Stimulated activated CD8-positive, alpha-beta memory T cell treated with anti-CD3 and anti-CD28 coated beads, Interleukin-15, amount 100 ng/mL, for 1 hour (primary cell): Measurements from ENCODE around the gene INTS12.

Experiments used
- DNase-seq: peaks from one replicate; pipeline ENCODE4 v3.0.0-alpha.2; 2020; ENCODE audit warnings: low read depth

INTS12 gene

DNA sequence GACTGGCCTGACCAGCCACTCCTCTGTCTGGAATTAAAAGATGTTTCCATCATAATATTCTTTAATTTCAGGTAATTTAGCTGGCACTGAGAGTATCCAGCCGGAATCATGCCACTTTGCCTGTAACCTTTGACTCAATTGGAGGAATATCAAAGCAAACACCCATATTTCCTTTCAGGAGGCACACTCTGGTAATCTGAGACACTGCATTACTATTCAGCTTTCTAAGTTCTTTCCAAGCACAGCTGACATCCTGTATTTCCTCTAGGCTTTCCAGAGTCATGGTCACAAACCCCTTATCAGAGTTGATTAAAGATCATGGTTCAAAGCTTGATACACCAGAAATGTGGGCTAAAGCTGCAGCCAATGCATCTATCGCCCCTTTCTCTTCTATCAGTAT lies 29.3 kb downstream of the INTS12 start:
- no peak for DNase-seq

DNA sequence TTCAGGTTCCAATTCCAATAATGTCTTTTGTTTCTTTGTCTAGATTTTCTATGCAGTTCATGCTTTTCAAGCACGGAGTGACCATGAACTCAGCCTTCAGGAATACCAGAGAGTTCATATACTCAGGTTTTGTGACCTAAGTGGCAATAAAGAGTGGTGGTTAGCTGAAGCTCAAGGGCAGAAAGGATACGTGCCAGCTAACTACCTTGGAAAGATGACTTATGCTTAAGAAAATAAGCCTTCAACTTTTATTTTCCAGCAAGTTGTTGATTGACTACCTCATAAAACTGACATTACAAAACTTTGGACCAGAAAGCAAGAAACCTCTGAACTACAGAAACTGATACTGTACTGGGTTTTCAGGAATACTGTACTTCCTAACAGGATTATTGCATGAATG lies 30.8 kb downstream of the INTS12 start:
- DNase-seq, result no peak

DNA sequence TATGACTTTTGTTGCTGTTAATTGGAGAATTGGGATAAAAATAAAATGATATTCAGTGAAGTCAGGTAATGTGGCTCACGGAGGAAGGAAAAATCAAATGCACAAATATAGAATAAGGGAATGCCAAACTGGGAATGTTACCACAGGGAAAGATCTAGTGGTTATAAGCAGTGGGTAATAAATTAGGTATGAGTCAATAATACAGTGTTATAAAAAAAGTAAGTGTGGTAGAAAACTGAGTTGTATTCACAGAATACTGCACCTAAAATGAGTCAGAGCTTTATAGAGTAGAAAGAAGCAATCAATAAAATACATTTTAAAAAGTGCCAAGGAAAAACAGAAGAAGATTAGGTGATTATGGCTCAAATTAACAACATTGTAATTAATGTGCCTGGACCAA lies 34.5 kb downstream of the INTS12 start:
- no peak for DNase-seq

DNA sequence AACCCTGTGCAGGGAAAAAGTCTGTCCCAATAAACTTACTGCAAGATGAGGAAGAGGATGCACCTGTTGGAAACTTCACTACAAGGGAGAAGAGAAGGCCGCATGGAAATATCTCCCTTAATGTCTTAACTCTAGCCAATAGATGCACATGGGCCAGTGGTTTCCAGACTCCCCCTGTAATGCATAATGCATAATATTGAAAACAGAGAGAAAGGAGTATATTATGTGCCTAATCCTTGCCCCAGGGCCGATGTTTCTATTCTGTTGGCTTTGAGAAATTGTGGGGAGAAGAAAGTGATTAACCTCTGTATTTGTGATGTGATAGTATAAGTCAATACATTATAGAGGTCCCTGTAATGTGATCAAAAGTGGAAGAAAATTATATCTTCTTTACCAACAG lies 37.2 kb downstream of the INTS12 start:
- DNase-seq, result no peak

DNA sequence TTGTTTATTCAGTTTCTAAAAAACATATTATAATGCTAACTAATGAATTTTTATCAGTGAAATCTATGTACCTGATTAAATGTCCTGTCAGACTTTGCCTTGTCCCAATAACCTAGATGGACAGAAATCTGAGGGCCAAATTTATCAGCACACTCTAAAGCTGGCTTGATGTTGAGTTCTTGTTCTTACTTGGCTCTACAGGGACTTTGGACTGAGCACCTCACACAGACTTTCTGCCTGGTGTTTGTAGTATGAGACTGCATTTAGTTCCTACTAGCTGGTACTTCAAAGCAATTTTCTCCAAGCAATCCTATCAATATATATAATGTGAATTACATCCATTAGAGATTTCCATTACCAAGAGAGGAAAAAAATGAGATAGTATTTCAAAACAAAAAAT lies 37.8 kb downstream of the INTS12 start:
- no peak for DNase-seq

DNA sequence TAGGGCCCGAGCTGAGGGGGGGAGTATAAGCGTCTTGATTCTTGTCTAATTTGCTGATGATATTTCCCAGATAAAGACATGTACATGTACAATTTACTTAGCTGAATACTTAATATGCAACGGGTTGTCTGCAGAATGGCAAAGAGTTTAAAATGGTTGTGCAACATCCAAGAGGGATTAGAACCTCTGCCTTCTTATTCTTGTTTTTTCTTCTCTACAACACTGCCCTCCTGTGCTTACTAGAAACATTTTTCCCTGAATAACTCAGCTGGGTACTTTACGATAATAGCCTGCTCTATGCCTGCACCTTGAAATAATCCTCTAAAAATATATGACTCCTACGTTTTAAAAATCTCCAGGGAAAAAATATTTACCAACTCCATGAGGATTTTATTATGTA lies 41.8 kb downstream of the INTS12 start:
- no peak for DNase-seq

DNA sequence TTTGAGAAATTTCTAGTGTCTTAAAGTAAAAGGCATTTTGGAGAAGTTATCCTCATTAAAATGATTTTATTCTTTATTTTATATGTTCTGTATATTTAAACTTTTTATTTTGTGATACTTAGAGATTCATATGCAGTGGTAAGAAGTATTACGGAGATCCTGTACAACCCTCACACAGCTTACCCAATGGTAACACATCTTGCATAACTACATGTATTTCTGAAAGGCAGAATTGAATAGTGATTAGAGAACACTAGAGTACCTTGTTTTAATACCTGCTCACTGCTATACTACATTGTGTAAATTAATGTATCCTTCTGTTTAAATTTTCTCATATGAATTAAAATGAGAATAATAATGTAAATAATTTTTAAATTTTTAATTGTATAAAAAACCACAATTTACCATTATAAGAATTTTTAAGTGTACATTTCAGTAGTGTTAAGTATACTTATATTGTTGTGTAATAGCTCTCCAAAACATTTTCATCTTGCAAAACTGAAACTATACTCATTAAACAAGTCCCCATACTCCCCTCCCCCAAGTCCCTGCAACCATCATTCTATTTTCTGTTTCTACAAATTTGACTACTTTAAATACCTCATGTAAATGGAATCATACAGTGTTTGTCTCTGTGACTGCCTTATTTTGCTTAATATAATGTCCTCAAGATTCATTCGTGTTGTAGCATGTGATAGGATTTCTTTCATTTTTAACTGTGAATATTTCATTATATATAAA lies 45.4 kb downstream of the INTS12 start:
- DNase-seq, result no peak

DNA sequence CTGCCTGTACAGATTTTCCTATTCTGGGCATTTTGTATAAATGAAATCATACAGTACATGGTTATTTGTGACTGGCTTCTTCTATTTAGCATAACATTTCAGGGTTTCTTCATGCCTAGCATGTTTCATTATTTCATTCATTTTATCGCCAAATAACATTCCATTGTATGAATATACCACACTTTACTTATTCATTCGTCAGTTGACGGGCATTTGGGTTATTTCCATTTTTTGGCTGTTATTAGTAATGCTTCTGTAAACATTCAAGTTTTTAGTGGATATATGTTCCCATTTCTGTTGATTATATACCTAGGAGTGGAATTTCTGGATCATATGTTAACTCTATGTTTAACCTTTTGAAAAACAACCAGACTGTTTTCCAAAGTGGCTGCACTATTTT lies 47.5 kb downstream of the INTS12 start:
- DNase-seq, result no peak

DNA sequence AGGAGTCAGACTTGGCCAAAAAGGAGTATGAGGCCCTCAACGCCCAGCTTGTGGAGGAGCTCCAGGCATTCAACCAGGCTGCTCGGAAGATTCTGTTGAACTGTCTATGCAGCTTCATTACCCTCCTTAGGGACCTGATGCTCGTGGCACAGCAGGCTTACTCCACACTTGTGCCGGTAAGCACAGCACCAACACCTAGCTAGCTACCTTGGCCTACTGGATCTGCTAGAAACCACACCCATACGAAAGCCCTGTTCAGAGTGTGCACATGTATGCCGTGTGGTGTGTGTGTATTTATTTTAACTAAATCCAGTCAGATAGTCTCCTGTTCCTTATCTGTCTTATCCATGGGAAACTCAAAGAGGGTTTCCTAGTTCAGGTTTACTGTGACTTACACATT lies 49.3 kb downstream of the INTS12 start:
- DNase-seq, result no peak

DNA sequence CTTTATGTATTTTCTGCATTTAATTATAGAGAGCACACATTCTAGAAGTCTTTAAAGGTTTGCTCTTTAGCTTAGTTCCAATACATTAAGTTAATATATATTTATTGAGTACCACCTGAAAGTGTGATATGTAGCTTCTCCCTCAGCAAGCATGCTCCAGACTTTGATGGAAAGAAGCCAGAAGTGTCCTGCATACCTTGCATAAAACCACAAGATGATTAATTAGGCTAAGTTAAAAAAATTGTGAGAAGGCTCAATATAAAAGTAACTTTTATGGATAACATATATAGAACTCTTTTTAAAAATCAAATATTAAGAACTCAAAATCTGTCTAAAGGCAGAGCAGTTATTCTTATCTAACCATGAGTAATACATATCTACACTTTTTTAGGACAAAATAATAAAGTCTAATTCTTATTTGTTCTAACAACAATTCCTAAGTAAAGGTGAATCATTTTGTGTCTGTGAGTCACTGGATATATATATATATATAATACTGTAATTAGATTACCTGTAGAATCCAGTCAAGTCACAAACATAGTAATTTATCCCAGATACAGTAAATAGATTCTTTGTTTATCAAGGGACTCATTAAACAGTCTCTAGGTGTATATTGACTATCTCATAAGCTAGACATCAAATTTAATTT lies 51.2 kb downstream of the INTS12 start:
- DNase-seq, result no peak

DNA sequence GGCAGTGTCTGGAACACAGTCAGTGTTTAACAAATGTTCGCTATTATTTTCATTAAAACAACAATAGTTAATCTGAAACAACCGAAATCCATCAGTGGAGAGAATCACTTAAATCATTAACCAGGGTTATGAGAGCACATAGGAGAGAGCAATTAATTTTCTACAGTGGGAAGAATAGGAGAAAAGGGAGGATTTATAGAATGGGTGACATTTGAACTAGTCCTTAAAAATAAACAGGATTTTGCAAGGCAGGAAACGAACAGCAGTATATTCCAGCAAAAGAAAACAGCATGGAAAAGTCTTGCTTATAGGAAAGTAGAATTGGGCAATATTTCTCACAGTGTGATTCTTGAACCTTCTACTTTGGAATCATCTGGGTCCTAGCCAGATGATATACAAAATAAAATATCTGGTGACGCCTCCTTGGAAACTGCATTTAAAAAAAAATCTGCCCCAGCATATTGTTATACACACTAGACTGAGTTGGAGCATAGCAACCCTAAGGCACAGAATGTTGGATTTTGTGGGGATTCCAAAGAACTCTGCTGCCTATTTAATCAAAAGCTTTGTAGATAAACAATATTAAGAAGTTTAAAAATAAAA lies 56.1 kb downstream of the INTS12 start:
- DNase-seq, result no peak

DNA sequence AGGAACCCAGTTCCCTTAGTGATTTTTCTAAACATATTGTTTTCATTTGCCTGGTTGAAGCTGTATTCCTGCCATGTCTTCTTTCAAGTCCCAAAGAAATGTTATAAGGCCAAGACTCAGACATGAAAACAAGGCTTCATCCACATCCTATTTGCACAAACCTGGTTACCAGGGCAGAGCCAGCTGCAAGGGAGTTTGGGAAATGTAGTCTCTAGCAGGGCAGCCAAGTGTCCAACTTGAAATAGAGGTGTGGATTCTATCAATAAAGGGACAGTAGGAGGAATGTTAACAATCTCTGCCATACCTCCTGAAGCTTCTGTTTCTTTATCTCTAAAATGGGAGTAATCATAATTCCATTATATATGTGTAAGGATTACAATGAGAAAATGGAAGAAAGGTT lies 56.6 kb downstream of the INTS12 start:
- DNase-seq, result no peak

DNA sequence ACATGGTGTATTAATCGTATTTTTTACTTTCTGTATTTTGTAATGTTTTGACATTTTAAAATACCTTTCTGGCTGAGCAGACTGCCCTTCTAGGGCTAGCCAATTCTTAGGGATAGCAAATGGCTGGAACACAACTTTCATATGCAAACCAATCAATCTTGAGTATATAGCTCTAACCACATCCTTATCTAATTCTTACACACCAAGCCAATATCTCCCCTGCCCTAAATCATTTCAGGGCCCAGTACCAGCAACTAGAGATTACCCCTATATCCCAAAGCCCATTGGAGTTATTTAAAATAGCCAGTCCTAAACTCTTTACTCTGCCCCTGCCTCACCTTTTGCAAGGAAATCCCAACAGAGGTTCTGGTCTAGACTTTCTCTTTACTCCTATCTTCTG lies 58.3 kb downstream of the INTS12 start:
- DNase-seq, result no peak

DNA sequence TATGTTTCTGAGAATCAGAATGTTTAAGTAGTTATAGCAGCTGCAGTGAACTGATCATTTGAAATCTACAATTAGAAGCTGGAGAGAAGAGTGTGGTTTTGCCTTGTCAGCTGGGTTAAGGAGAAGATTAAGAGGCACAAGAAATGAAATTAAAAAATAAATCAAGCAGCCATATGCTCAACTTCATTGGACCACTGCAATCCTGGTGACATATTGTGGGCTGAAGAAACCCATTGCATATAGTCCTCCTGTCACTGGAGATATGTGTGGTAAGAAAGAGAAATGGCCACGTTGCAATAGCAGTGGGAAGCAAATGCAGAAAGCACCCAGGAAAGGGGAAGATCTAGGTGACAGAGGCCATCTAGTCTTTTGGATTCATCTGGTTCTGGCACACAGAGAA lies 63.0 kb downstream of the INTS12 start:
- no peak for DNase-seq

DNA sequence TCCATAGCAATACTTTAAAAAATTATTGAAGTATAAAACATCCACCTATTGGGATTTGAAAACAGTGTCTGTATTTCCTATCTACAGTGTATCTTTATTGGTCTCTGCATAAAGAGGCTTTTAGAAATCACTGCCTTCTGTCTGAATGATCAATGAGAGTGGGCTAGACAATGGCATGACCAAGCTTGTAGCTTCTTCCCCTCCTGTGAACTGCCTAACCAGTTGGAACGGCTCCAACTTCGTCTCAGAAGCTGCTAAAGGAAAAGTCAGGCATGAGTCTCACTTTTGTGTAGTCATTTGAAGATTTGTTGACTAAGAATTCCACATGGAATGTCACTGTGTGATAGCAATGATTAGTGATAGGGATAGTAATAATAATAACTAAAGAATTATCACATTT lies 64.2 kb downstream of the INTS12 start:
- DNase-seq, result no peak

DNA sequence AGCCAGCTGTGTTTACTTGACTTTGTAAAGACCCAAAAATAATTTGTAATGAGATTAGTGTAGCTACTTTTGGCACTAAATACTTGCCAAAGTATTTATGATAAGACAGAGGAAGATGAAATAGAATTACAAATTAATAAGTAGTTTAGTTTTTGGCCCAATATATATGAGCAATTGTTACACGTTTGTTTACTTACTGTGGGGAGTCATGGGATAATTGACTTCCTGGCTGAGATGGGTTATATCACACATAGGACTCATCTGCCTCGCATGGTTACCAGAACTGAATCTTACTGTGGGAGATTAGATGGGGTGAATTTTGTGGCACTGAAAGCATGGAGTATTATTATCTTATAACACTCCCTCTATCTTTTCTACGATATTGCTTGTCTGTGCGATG lies 66.6 kb downstream of the INTS12 start:
- DNase-seq, result no peak

DNA sequence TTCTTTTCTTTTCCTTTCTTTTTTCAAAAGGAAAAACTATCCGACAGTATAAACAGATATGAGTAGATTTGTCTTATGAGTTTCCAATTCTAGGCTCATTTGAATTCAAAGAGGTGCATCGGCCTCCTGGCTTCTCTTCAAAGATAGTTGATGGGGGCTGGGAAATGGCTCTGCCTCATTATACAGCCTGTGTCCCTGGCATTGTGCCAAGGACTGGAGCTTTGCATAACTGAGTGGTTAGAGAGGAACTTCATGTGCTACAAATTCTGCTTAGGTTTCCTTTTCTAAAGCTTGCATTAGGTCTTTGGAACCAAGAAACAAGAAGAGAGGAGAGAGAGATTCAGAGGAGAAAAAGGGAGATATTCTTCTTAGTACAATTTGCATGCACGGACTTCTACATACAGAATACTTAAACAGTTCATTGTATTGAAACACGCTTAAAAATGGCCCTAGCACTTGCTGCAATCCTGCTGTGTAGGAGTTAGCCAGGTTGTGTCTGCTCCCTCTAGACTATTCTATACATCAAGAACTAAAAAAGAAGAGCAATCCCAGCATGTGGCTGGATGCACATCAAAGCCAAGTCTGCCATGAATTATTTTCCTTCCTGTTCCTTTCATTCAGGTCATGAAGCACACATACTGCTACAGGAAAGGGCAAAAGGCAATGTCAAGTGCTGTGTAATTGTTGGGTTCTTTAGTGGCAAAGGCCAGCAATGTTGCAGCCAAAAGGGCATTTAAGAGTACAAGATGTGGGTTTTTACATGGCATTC lies 70.9 kb downstream of the INTS12 start:
- DNase-seq, result no peak

DNA sequence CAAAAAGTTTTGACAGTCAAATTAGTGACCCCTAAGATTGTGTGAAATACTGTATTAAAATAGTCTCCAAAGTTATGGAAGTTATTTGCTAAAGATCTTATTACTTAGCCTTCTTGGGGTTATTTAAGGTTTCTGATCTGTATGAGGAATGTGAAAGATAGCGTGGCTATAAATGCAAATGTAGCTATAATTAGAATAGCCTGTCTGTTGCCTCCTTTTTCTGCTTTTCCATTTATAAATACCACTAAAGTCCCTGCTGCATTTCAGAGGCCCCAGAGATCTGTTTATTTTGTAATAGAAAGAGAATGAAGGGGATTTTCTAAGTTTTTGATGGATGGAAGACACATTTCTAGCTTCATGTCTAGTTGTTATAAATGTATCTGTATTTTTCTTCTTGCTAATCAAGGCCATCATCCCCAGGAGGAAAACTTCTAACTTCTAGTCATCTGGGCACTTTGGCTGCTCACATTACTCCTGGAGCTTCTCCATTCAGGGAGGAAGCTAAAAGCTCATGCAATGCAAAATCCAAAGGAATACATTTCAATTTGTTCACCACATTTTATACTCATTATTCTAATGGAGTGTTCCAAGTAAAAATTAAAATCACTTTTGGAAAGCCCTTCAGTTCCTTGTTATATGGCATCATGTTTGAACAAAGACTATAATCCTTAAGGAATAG lies 73.9 kb downstream of the INTS12 start:
- DNase-seq, result no peak

DNA sequence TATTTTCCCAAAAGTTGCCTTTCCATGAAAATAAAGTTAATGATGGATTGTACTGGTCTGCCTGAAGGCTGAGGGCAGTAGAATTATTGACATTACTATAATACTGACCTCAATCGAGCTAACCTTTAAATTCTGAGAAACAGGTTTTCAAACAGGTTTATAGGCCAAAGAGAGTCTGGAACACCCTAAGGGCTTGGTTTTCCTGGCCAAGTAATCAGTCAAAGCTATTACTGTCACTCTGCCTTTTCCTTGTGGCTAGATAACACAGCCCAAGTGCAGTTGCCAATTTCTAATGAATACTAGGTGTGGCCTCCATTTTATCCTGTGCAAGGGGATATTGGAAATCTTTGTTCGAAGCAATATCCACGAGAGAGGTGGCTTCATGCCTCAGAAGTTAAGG lies 75.2 kb downstream of the INTS12 start:
- DNase-seq, result no peak
